Keratinocyte (primary cell): ENCODE data around the gene HAAO.

Source experiments
- EZH2 ChIP-seq: IDR thresholded peaks from one replicate; pipeline ENCODE4 v1.6.1; 2012; ENCODE audit warnings: inconsistent platforms, mild to moderate bottlenecking, low read length, moderate library complexity
- TF ChIP-seq, protein P1 (sequence below), 3 experiments: IDR thresholded peaks in 1 of 3; conservative IDR thresholded peaks in 1 of 3; optimal IDR thresholded peaks in 1 of 3; 2 replicates in 2 of 3; 3 replicates in 1 of 3; pipeline versions ENCODE3 to v1.5.1; 2011; ENCODE audit warnings: low read length in 3 of 3, mild to moderate bottlenecking in 3 of 3, moderate library complexity in 2 of 3, control low read depth in 1 of 3, inconsistent platforms in 1 of 3; ENCODE audit not compliant: insufficient read depth in 2 of 3; ENCODE audit errors: extremely low read depth in 1 of 3

DNA sequence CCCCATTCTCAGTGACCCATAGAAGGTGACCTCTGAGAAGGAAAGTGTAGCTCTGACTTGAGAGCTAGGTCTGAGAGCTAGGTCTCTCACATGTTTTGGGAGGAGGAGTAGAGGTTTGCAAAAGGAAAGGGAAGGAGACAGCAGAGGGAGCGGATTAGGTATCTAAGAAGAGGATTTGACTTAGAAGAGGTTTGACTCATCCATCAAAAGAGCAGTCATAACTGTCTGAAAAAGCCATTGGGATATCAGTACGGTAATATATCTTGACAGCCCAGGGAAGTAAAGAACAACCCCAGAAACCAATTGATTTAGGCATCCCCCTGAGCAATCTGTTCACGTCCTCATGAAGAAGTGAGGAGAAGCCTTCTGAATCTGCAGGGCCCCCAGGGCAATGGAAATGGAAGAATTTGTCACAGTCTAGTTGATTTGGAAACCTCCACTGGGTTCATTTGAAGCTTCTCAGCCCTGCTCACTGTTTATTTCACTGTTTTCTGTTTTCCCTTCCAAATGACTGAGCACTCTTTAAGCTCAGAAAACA, 47.8 kb downstream of the HAAO start:
- TF ChIP-seq, protein P1, sequence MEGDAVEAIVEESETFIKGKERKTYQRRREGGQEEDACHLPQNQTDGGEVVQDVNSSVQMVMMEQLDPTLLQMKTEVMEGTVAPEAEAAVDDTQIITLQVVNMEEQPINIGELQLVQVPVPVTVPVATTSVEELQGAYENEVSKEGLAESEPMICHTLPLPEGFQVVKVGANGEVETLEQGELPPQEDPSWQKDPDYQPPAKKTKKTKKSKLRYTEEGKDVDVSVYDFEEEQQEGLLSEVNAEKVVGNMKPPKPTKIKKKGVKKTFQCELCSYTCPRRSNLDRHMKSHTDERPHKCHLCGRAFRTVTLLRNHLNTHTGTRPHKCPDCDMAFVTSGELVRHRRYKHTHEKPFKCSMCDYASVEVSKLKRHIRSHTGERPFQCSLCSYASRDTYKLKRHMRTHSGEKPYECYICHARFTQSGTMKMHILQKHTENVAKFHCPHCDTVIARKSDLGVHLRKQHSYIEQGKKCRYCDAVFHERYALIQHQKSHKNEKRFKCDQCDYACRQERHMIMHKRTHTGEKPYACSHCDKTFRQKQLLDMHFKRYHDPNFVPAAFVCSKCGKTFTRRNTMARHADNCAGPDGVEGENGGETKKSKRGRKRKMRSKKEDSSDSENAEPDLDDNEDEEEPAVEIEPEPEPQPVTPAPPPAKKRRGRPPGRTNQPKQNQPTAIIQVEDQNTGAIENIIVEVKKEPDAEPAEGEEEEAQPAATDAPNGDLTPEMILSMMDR (optimal IDR thresholded peaks at IDR 0.05 in 1 of 3, IDR thresholded peaks at IDR 0.05 in 1 of 3, conservative IDR thresholded peaks at IDR 0.05 in 1 of 3; ENCODE audit: extremely low read depth in 1 of 3, insufficient read depth in 2 of 3, low read length in 3 of 3): no peak
- TF ChIP-seq EZH2: no peak
